A549 treated with ZK216348 at 1 μM for 4 hours (cell line): Measurements from ENCODE around the gene POLR2L. TPM values are rescaled to one million over a fixed set of nuclear protein-coding genes. Genes with fewer than 3 reads are reported as not detected.

Experiments used
- total RNA-seq: library from RNA; stranded (reverse); fragments of 200-300 nt; extraction: Qiagen RNA extraction; gene quantifications from 5 replicates; pipeline ENCODE4 v1.2.3, GENCODE V29; 2022; ENCODE audit warnings: low read depth

POLR2L gene
- total RNA-seq = 539 to 736 TPM (median 601 TPM) in 5 replicates

DNA sequence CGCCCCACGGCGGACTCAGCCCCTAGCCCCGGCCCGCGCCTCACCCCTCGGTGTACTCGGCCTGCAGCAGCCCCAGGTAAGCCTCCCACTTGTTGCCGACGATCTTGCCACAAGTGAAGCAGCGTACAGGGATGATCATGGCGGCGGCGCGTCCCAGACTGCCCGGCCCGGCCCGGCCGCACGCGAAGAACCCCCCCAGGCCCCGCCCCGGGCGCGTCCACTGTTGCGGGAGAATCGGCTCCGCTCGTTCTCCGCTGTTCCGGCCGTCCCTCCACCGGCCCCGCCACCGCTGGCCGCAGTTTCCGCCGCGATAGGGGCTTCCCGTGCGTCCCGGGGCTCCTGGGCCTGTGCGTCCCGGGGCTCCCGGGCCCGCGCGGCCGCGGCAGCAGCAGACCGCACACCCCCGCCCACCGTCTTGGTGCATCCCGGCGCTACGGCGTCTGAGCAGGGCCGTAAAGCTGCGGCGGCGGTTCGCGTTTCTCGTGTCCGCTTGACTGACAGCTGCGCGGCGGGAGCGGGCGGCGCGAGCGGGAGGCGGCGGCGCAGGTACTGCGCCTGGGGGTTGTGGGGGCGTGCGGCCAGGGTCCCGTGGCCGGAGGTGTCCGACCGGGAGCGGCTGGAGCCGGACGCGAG is at the start of gene POLR2L, which contains the start of gene TSPAN4:
Gene POLR2L, minus strand, starts transcription at position 160 of the 633 bp plus-strand sequence. Its CDS starts 21 bp downstream, at position 139.
Gene TSPAN4, plus strand, starts transcription at position 483 of the 633 bp plus-strand sequence. CDS start 7,453 bp downstream, outside the sequence.

GRCh38 chr11:832529-833113 is 9.7 kb downstream of the POLR2L start, which contains the start of gene CD151:
CD151 (plus strand) TSS chr11:832952; CDS start chr11:836070, 3,118 bp downstream.

GRCh38 chr11:827897-828192 is 14.5 kb downstream of the POLR2L start, which contains the start of gene CRACR2B:
CRACR2B (plus strand) TSS chr11:827919; CDS start chr11:828608, 689 bp downstream.

DNA sequence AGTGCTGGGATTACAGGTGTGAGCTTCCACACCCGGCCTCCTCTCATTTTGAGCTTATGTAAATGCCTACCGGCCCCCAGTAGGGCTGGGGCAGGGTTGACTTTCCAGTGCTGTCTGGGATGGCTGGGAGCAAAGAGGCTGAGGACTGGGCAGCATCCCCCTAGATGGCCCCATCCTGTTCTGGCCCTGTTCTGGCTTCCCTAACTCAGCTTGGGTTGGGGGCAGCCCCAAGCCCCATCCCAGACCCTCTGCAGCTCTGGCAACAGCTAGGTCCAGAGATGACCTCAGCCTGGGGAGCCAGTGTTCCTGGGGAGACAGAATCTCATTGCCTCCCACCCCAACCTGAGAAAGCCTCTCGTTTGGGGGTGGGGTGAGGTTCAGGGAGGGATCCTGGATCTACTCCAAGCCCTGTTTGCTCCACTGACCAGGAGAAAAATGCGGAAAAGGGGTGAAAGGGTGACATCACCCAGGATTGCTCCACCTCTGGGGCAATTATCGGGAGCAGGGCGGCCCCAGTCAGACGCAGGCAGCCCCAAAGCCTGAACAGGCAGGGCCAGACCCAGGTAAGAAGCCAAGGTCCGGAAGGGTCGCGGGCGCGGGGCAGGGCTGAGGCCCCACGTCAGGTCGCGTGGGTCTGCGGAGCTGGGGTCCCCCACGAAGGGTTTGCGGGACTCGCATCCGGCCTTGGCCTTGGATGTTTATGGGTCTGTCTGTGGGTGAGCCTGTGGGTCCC is 23.8 kb downstream of the POLR2L start, which contains the start of gene PNPLA2:
Gene PNPLA2, plus strand, starts transcription at position 519 of the 733 bp plus-strand sequence. CDS start 805 bp downstream, outside the sequence.

DNA sequence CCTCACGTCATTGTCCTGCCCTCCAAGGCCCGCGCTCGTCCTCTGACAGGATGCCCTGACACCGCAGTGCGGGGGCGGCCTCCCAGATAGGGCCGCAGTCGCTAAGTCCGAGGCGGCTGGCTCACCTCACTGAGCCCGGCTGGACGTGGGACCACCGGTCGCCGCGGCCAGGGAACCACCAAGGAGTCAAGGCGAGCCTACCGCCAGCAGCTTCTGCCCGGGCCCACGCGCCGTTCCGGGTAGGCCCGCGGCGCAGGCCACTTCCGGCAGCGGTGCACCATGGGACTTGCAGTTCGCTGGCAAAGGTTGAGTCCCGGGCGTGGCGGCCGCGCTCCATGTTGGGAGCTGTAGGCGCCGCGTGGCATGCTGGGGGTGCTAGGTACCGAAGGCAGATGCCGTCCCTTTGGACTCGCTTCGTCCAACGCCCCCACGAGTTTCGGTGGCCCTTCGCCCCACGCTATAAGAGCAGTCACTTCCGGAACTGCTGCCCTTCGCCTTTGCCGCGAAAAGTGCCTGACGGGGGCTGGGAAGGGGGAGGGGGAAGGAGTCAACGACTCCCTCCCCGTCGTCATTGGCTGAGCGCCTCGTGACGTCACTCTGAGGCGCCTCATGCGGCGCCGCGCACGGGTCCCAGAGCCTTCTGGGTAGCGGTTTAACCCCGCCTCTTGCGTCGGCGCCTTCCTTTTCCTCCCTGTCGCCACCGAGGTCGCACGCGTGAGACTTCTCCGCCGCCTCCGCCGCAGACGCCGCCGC is 32.9 kb downstream of the POLR2L start, which contains the start of gene RPLP2:
Gene RPLP2, plus strand, starts transcription at position 681 of the 753 bp plus-strand sequence. CDS start 268 bp downstream, outside the sequence.

DNA sequence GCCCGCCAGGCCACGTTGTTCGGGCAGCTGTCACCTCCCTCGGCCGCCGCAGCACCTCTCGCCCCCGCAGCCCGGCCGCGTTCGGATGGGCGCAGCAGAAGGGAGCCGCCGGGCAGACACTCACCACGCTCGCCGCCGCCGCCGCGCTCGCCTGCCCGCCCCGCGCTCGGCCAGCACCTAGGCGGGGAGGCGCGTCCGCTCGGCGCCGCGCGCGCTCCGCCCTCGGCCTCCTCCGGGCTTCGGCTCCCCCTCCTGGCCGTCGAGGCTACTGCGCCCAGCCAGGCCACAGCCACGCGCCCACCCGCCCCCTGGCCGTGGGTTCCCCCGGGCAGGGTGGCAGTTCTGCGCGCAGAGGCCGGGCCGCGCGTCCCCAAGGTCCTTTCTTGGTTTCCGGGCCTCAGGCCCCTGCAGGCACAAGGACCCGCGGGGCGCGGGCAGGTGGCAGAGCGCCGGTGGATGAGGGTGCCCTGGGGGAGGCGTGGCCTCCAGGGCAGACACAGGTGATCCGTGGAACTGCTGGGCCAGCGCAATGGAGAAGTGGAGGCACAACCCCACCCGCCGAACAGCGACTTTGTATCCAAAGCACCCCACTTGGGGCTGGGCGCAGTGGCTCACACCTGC is 44.1 kb downstream of the POLR2L start, which contains the start of gene SLC25A22:
Gene SLC25A22, minus strand, starts transcription at position 189 of the 621 bp plus-strand sequence. CDS start 3,275 bp downstream, outside the sequence.

DNA sequence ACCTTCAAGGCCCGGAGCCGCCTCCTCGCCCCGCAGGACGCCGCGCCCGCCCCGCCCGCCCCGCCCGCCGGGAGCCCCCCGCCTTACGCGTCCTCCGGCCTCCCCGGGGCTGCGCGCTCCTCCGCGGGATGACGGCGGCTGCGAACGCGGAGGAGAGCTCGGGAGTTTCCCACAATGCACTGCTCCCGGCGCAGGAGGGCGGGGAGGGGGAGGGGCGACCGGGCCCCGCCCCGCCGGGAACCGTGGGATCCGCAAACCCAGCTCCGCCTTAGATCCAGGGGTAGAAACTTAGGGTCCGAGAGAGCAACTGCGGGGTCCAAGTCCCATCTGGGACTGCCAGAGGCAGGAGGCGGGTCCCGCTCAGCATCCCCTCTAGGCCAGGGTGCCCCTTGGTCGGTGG is 52.4 kb downstream of the POLR2L start, which contains the start of gene CEND1:
Gene CEND1, minus strand, starts transcription at position 148 of the 400 bp plus-strand sequence. CDS start 1,514 bp downstream, outside the sequence.

Other genes with a start within 250 kb of the POLR2L start
- 3.3 to 7.2 TPM (median 6.7 TPM) in 5 replicates for gene IRF7, start 226.6 kb downstream of the POLR2L start, total RNA-seq
- 0.04 TPM in 1 of 5 replicates, not detected in the others for gene CDHR5, start 217.6 kb downstream of the POLR2L start, total RNA-seq
- not detected in 5 replicates for gene SCT, start 215.3 kb downstream of the POLR2L start, total RNA-seq
- 0.24 to 0.51 TPM (median 0.35 TPM) in 4 of 5 replicates, not detected in the other for gene DRD4, start 205.3 kb downstream of the POLR2L start, total RNA-seq
- 23.5 to 35.5 TPM (median 33.7 TPM) in 5 replicates for gene DEAF1, start 147.3 kb downstream of the POLR2L start, total RNA-seq
- gene TMEM80, start 146.7 kb downstream of the POLR2L start, total RNA-seq = 5.4 to 11.1 TPM (median 9.6 TPM) in 5 replicates
- gene EPS8L2, start 136.3 kb downstream of the POLR2L start, total RNA-seq = 64.8 to 145 TPM (median 118 TPM) in 5 replicates
- 387 to 468 TPM (median 402 TPM) in 5 replicates for gene TALDO1, start 95.1 kb downstream of the POLR2L start, total RNA-seq
- 29.4 to 58.7 TPM (median 49.3 TPM) in 5 replicates for gene GATD1, start 65.0 kb downstream of the POLR2L start, total RNA-seq
- gene CEND1, start 52.4 kb downstream of the POLR2L start, total RNA-seq = 2.1 to 2.6 TPM (median 2.4 TPM) in 5 replicates
- gene SLC25A22, start 44.2 kb downstream of the POLR2L start, total RNA-seq = 17.4 to 39.6 TPM (median 35.3 TPM) in 5 replicates
- gene PIDD1, start 37.3 kb downstream of the POLR2L start, total RNA-seq = 6.5 to 17.3 TPM (median 13.0 TPM) in 5 replicates
- 1,646 to 2,381 TPM (median 2,232 TPM) in 5 replicates for gene RPLP2, start 32.6 kb downstream of the POLR2L start, total RNA-seq
- 26.3 to 59.2 TPM (median 52.4 TPM) in 5 replicates for gene PNPLA2, start 23.6 kb downstream of the POLR2L start, total RNA-seq
- gene CRACR2B, start 14.6 kb downstream of the POLR2L start, total RNA-seq = 2.9 to 5.2 TPM (median 4.7 TPM) in 5 replicates
- 596 to 862 TPM (median 759 TPM) in 5 replicates for gene CD151, start 9.6 kb downstream of the POLR2L start, total RNA-seq
- gene TSPAN4, start 323 bp upstream of the POLR2L start, total RNA-seq = 92.6 to 194 TPM (median 180 TPM) in 5 replicates
- 69.4 to 78.4 TPM (median 71.7 TPM) in 5 replicates for gene CHID1, start 68.3 kb upstream of the POLR2L start, total RNA-seq
- 33.3 to 39.8 TPM (median 36.9 TPM) in 5 replicates for gene AP2A2, start 83.3 kb upstream of the POLR2L start, total RNA-seq
- gene MUC6, start 194.2 kb upstream of the POLR2L start, total RNA-seq = 0.30 TPM in 1 of 5 replicates, not detected in the others
- gene MUC2, start 232.3 kb upstream of the POLR2L start, total RNA-seq = 0.26 to 0.59 TPM (median 0.36 TPM) in 5 replicates